Bronchial epithelial cell (primary cell): ENCODE data around the gene GNG7. TPM values are rescaled to one million over a fixed set of nuclear protein-coding genes. Genes with fewer than 3 reads are reported as not detected.

Experiments
- DNase-seq: peaks from one replicate; pipeline ENCODE4 v3.0.0-alpha.2; 2010; ENCODE audit warnings: low read depth
- FAIRE-seq: peaks from 2 replicates; lab custom pipeline; 2011; peaks lifted over from hg19 to GRCh38; lab: Jason Lieb, UNC
- H3K27me3 ChIP-seq: 2 replicates; pipeline ENCODE4 v1.5.1; 2011; ENCODE audit warnings: low read length; ENCODE audit not compliant: control insufficient read depth, insufficient read depth
- H3K36me3 ChIP-seq: 2 replicates; pipeline ENCODE4 v1.5.1; 2011; ENCODE audit warnings: low read length; ENCODE audit not compliant: control insufficient read depth, insufficient read depth
- H3K4me3 ChIP-seq: 2 replicates; pipeline ENCODE4 v1.5.1; 2011; ENCODE audit warnings: mild to moderate bottlenecking, low read depth, low read length, control low read depth
- CTCF ChIP-seq: IDR thresholded peaks from 2 replicates; pipeline ENCODE4 v1.5.1; 2011; ENCODE audit warnings: mild to moderate bottlenecking, moderate library complexity, low read length, control low read depth, inconsistent platforms; ENCODE audit not compliant: insufficient read depth, severe bottlenecking
- total RNA-seq: library from RNA; depleted of rRNA; stranded (reverse); fragments of >200 nt; gene quantifications from 2 replicates; pipeline ENCODE4 v1.2.1, GENCODE V29; 2014

The GNG7 gene
- total RNA-seq, 1 donor from 2014 or later: under 0.01 TPM

- DNase-seq (no peak), FAIRE-seq (no peak)
- no peak overlapping the region for H3K4me3 ChIP-seq
- no peaks in the 10 kb centered on the region for H3K27me3 ChIP-seq
- no peaks in the 10 kb centered on the region for H3K36me3 ChIP-seq
- no peak for TF ChIP-seq CTCF
Measured at GRCh38 chr19:2743099-2743498, 40.6 kb upstream of the GNG7 start.

GRCh38 chr19:2740314-2740656 is 37.8 kb upstream of the GNG7 start:
- no peaks in the 10 kb centered on the region for H3K27me3 ChIP-seq
- H3K36me3 ChIP-seq: peaks cover 12% of the 10 kb centered on the region
- TF ChIP-seq CTCF: no peak
- H3K4me3 ChIP-seq: no peak overlapping the region
- no peak for DNase-seq
- FAIRE-seq: no peak

- no peak for FAIRE-seq
- H3K36me3 ChIP-seq: peaks cover 12% of the 10 kb centered on the region
- H3K27me3 ChIP-seq: no peaks in the 10 kb centered on the region
- peak within 1 kb of the TSS; percentile 89 for H3K4me3 ChIP-seq
- TF ChIP-seq CTCF: no peak
- DNase-seq: peak; percentile 88
Measured at GRCh38 chr19:2739602-2740313, 37.3 kb upstream of the GNG7 start, which contains the start of gene SLC39A3. Gene SLC39A3 (minus strand): TSS chr19:2740017. CDS start chr19:2737257, 2,760 bp downstream.

- no peaks in the 10 kb centered on the region for H3K27me3 ChIP-seq
- peak; percentile 70 for FAIRE-seq
- no peak for DNase-seq
- no peak overlapping the region for H3K4me3 ChIP-seq
- no peak for TF ChIP-seq CTCF
- peaks cover 12% of the 10 kb centered on the region for H3K36me3 ChIP-seq
Measured at GRCh38 chr19:2736550-2737190, 34.2 kb upstream of the GNG7 start.

GRCh38 chr19:2735374-2735773 is 32.9 kb upstream of the GNG7 start:
- no peak for TF ChIP-seq CTCF
- H3K36me3 ChIP-seq: peaks cover 12% of the 10 kb centered on the region

More at GRCh38 chr19:2735374-2735773, 32.9 kb upstream of the GNG7 start:
- Histone ChIP-seq H3K27me3 (no peaks in the 10 kb centered on the region), H3K4me3 (no peak overlapping the region)
- FAIRE-seq (no peak), DNase-seq (no peak)
